GM12875 (cell line): Measurements from ENCODE around the gene SMNDC1.

Source experiments
- H3K4me3 ChIP-seq: one replicate; pipeline ENCODE4 v1.5.1; 2011; ENCODE audit warnings: low read depth, low read length, control low read depth
- TF ChIP-seq, protein P1 (sequence below): IDR thresholded peaks from 2 replicates; pipeline ENCODE4 v1.5.1; 2011; ENCODE audit warnings: low read depth, mild to moderate bottlenecking, control low read depth, inconsistent platforms, low read length, moderate library complexity, borderline replicate concordance; ENCODE audit not compliant: insufficient read depth

SMNDC1 gene

DNA sequence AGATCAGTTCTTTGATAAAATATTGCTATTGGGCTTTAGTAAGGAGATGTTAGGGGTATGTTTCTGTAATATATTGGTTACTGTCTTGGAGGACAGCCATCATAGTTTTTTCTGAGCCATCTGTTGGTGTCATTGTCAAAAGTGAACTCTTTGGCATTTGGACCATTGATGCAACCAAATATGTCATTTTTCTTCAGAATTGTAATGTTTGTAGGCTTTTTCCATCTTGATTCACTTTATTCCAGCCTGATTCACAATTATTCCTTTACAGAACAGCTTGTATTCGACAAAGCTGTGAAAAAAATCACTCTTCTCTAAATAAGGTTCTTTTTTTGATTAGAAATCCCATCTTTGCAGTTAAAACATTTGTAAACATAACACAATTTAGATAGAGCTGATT, 37.4 kb downstream of the SMNDC1 start:
- TF ChIP-seq, protein P1, sequence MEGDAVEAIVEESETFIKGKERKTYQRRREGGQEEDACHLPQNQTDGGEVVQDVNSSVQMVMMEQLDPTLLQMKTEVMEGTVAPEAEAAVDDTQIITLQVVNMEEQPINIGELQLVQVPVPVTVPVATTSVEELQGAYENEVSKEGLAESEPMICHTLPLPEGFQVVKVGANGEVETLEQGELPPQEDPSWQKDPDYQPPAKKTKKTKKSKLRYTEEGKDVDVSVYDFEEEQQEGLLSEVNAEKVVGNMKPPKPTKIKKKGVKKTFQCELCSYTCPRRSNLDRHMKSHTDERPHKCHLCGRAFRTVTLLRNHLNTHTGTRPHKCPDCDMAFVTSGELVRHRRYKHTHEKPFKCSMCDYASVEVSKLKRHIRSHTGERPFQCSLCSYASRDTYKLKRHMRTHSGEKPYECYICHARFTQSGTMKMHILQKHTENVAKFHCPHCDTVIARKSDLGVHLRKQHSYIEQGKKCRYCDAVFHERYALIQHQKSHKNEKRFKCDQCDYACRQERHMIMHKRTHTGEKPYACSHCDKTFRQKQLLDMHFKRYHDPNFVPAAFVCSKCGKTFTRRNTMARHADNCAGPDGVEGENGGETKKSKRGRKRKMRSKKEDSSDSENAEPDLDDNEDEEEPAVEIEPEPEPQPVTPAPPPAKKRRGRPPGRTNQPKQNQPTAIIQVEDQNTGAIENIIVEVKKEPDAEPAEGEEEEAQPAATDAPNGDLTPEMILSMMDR = no peak
- H3K4me3 ChIP-seq = no peak overlapping the region

DNA sequence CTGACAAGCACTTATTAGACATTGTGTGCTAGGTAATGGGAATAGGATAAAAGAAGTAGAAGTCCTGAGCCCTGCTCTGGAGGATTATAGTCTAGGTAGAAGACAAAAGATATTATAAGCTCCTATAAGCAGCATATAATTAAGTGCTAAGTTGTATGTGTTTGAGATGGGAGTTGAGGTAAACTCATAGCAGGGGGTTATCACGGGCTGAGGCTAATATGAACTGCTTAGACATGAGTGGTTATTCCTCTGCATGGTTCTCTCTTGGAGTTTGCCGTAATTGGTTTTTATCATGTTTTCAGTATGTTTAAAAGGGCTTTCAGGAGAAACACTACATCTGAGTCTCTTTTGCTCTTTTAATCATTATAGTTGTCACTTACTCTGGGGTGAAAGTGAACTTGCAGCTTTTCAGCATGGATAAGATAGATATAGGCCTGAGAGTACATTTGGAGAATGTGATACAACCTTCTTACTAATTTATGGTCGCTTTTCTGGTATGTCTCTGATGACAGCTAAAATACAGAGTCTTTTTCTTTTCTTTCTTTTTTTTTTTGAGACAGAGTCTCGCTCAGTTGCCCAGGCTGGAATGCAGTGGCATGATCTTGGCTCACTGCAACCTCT, 39.0 kb downstream of the SMNDC1 start:
- no peak overlapping the region for H3K4me3 ChIP-seq
- TF ChIP-seq, protein P1 = no peak

DNA sequence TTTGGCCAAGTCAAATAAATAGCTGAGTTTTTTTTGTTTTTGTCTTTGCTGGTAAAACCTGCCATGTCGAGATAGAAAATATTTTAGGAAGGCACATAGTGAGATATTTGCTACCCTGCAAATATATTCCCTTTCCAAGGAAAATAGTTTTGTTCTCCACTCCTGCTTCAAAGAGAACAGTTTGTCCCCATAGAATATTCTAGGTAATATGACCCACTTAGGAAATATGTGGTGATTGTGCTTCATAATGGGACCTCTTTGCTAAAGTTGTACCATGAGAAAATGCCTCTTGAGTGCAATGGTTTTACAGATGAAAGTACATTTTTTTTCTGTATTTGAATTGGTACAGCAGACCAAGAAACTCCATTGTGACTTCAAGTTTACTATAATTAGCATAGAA, 41.6 kb downstream of the SMNDC1 start:
- no peak overlapping the region for H3K4me3 ChIP-seq
- TF ChIP-seq, protein P1 = no peak

DNA sequence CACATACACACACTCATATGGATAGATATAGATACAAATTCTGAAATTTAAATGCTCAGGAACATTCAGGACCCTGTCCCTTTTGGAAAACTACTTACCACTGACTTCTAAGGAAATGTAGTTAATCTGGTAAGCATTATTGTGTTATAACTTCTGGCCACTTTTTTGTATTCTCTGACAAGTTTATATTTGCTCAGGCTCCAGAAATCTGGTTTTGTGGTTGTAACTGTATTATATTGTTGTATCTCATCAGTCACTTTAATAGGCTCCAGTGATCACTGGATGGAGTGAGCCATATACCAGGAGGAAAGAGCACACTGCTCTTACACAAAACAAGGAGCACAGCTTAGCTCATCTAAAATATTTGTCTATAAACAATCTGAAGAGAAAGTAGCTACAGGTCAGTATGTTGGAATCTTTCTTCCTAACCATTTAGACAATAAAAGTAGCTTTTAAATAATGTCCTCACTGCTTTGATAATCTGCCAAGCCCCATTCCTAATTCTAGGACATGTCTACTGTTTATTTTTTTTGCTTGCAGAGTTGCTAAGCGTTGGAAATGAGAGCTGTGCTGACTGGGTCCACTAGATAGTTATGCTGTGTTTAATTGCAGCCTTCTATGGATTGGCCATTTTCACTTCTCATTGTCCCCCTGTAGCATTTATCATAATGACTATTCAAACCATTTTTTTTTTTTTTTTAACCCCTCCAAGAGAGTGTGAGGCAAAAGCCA, 43.8 kb downstream of the SMNDC1 start:
- TF ChIP-seq, protein P1 = no peak
- no peak overlapping the region for H3K4me3 ChIP-seq

DNA sequence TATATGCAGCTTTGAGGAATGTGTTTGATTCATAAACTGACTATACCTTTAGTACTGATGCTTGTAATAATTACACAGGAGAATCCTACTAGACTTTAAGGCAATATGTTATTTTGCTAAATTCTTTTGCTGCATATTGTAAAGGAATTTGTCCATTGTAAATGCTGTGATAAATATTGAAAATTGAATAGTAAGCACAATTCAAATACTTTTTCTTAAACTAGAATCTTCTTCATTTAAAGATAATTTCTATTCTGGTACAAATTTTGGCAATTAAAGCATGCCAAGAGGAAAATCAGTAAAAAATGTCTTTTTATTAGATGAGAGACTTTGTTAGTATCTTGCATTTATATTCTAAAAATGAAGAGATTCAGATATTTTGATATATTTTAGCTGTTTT, 45.4 kb downstream of the SMNDC1 start:
- TF ChIP-seq, protein P1 = no peak
- no peak overlapping the region for H3K4me3 ChIP-seq

DNA sequence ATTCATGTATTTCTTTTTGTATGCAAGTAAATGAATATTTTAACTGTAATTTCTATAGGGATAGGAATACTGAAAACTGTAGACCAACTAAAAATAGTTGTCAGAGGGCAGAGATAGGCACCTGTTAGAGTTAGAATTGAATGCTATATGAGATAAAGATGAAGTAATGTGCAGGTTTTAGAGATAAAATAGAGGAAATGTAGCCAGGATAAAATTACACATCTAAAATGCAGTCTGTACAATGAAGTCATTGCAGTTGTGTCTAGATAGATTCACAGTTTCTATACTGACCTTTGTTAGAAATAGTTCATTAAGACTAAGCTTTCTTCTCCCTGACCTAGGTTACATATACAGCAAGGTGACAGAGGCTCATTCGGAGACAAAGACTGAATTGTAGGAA, 46.2 kb downstream of the SMNDC1 start:
- TF ChIP-seq, protein P1 = no peak
- H3K4me3 ChIP-seq = no peak overlapping the region

DNA sequence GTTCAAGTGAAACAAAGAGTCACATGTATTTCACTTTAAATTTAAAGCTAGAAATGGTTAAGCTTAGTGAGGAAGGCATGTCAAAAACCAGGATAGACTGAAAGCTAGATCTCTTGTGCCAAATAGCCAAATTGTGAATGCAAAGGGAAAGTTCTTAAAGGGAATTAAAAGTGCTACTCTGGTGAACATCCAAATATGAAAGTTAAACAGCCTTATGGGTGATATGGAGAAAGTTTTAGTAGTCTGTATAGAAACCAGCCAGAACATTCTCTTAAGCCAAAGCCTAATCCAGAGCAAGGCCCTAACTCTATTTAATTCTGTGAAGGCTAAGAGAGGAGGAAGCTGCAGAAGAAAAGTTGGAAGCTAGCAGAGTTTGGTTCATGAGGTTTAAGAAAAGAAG, 50.3 kb downstream of the SMNDC1 start:
- H3K4me3 ChIP-seq = no peak overlapping the region
- TF ChIP-seq, protein P1 = no peak
